ENCODE measurements around the gene MT1G.

Gene MT1G

GRCh38 chr16:56710181-56710737 lies 42.4 kb upstream of the MT1G start:
- POLR2A ChIA-PET, result no interaction called here
- DNase-seq (ENCODE audit: extremely low spot score), result no peak
- CTCF ChIA-PET, result no interaction called here
- TF ChIP-seq FOXA1 (IDR thresholded peaks at IDR 0.05) (no peak), PKNOX1 (IDR thresholded peaks at IDR 0.05) (no peak), NFRKB (IDR thresholded peaks at IDR 0.05) (no peak), ZNF384 (IDR thresholded peaks at IDR 0.05) (no peak), SUZ12 (IDR thresholded peaks at IDR 0.05) (no peak), L3MBTL2 (conservative IDR thresholded peaks at IDR 0.05) (no peak), HDGF (IDR thresholded peaks at IDR 0.05; ENCODE audit: borderline replicate concordance) (no peak), CTBP1 (IDR thresholded peaks at IDR 0.05; ENCODE audit: borderline replicate concordance) (no peak), ARNT (IDR thresholded peaks at IDR 0.05) (no peak), SP1 (IDR thresholded peaks at IDR 0.05) (no peak), TARDBP (IDR thresholded peaks at IDR 0.05) (no peak), ELF4 (IDR thresholded peaks at IDR 0.05) (no peak), BHLHE40 (IDR thresholded peaks at IDR 0.05; ENCODE audit: borderline replicate concordance) (no peak), LEF1 (IDR thresholded peaks at IDR 0.05; ENCODE audit: borderline replicate concordance) (no peak), FOXM1 (IDR thresholded peaks at IDR 0.05; ENCODE audit: borderline replicate concordance) (no peak), FOXK2 (IDR thresholded peaks at IDR 0.05) (no peak)

- TF ChIP-seq FOXK2 (IDR thresholded peaks at IDR 0.05) (no peak), SP1 (IDR thresholded peaks at IDR 0.05) (no peak), BHLHE40 (IDR thresholded peaks at IDR 0.05; ENCODE audit: borderline replicate concordance) (no peak), HDGF (IDR thresholded peaks at IDR 0.05; ENCODE audit: borderline replicate concordance) (no peak), FOXM1 (IDR thresholded peaks at IDR 0.05; ENCODE audit: borderline replicate concordance) (no peak)
Measured at GRCh38 chr16:56709443-56710040, 41.7 kb upstream of the MT1G start.

GRCh38 chr16:56708525-56709442 lies 40.9 kb upstream of the MT1G start:
- POLR2A ChIA-PET, result interaction anchor here (1.1 to 1.3 kb wide), 2 partner anchors 21 to 27 kb away, joined by 3 to 4 read pairs; partner anchors contain the start of gene MT1X

More at GRCh38 chr16:56709443-56710040, 41.7 kb upstream of the MT1G start:
- ChIA-PET CTCF (no interaction called here), POLR2A (interaction anchor here (1.1 kb wide), 1 partner anchor 20 kb away, joined by 4 read pairs; no protein-coding TSS in a partner anchor)
- no peak for DNase-seq (ENCODE audit: extremely low spot score)

GRCh38 chr16:56702836-56703235 lies 35.0 kb upstream of the MT1G start:
- DNase-seq (ENCODE audit: extremely low spot score), result no peak
- POLR2A ChIA-PET, result interaction anchor here (1.2 to 1.5 kb wide), 2 partner anchors 20 to 94 kb away, joined by 3 to 6 read pairs; partner anchors contain the start of genes MT1X and MT2A
- TF ChIP-seq CTBP1 (IDR thresholded peaks at IDR 0.05; ENCODE audit: borderline replicate concordance) (no peak), ZNF384 (IDR thresholded peaks at IDR 0.05) (no peak), FOXK2 (IDR thresholded peaks at IDR 0.05) (no peak)
- CTCF ChIA-PET, result interaction anchor here (1.1 to 2.9 kb wide), 4 partner anchors 91 to 189 kb away, joined by 5 to 15 read pairs (median 9); no protein-coding TSS in a partner anchor

More at GRCh38 chr16:56708525-56709442, 40.9 kb upstream of the MT1G start:
- CTCF ChIA-PET, result no interaction called here
- no peak for DNase-seq (ENCODE audit: extremely low spot score)
- TF ChIP-seq LEF1 (IDR thresholded peaks at IDR 0.05; ENCODE audit: borderline replicate concordance) (no peak), PKNOX1 (IDR thresholded peaks at IDR 0.05) (no peak), TARDBP (IDR thresholded peaks at IDR 0.05) (no peak), L3MBTL2 (conservative IDR thresholded peaks at IDR 0.05) (no peak), SP1 (IDR thresholded peaks at IDR 0.05) (no peak), FOXM1 (IDR thresholded peaks at IDR 0.05; ENCODE audit: borderline replicate concordance) (no peak), FOXA1 (IDR thresholded peaks at IDR 0.05) (no peak), BHLHE40 (IDR thresholded peaks at IDR 0.05; ENCODE audit: borderline replicate concordance) (no peak), ELF4 (IDR thresholded peaks at IDR 0.05) (no peak), HDGF (IDR thresholded peaks at IDR 0.05; ENCODE audit: borderline replicate concordance) (no peak)

- no peak for TF ChIP-seq PKNOX1 (IDR thresholded peaks at IDR 0.05)
- no peak for TF ChIP-seq L3MBTL2 (conservative IDR thresholded peaks at IDR 0.05)
- no peak for TF ChIP-seq ARNT (IDR thresholded peaks at IDR 0.05)
- TF ChIP-seq FOXA1 (IDR thresholded peaks at IDR 0.05), result no peak
- no peak for TF ChIP-seq ELF4 (IDR thresholded peaks at IDR 0.05)
- TF ChIP-seq FOXM1 (IDR thresholded peaks at IDR 0.05; ENCODE audit: borderline replicate concordance), result no peak
- no peak for TF ChIP-seq ZNF384 (IDR thresholded peaks at IDR 0.05)
- TF ChIP-seq SP1 (IDR thresholded peaks at IDR 0.05), result no peak
- no peak for TF ChIP-seq TARDBP (IDR thresholded peaks at IDR 0.05)
- no peak for TF ChIP-seq HDGF (IDR thresholded peaks at IDR 0.05; ENCODE audit: borderline replicate concordance)
- no peak for TF ChIP-seq FOXK2 (IDR thresholded peaks at IDR 0.05)
- no peak for TF ChIP-seq LEF1 (IDR thresholded peaks at IDR 0.05; ENCODE audit: borderline replicate concordance)
- no peak for TF ChIP-seq CTBP1 (IDR thresholded peaks at IDR 0.05; ENCODE audit: borderline replicate concordance)
- no peak for TF ChIP-seq BHLHE40 (IDR thresholded peaks at IDR 0.05; ENCODE audit: borderline replicate concordance)
- TF ChIP-seq SUZ12 (IDR thresholded peaks at IDR 0.05), result no peak
- no peak for TF ChIP-seq NFRKB (IDR thresholded peaks at IDR 0.05)
- POLR2A ChIA-PET, result interaction anchor here (1.1 to 1.5 kb wide), 4 partner anchors 19 to 251 kb away, joined by 3 to 6 read pairs (median 5); partner anchors contain the start of genes MT1X, MT2A, NUDT21 and OGFOD1
- DNase-seq (ENCODE audit: extremely low spot score), result no peak
- CTCF ChIA-PET, result interaction anchor here (0.6 to 2.9 kb wide), 13 partner anchors 19 to 350 kb away, joined by 3 to 15 read pairs (median 4); partner anchors contain the start of gene MT1X
Measured at GRCh38 chr16:56701534-56701933, 33.7 kb upstream of the MT1G start.

Data from HEK293T (cell line).